ENCODE results near the gene ANKRD11. TPM values are rescaled to one million over a fixed set of nuclear protein-coding genes. Genes with fewer than 3 reads are reported as not detected.

The ANKRD11 gene
- polyA plus RNA-seq, 1 donor (not counting 4 experiments of a cell fraction or from before 2014, with no cell fraction given) = 30.1 TPM

- dilution Hi-C loops (cut with MboI; ENCODE audit: extremely low pct_ligation_motif_present, low sequenced_read_pairs) = no loop called here
- Histone ChIP-seq H3K27me3 (ENCODE audit: control insufficient read depth, extremely low read depth, insufficient read depth, low read length) (no peaks in the 10 kb centered on the region), H3K4me2 (ENCODE audit: control insufficient read depth, extremely low read depth, insufficient read depth, low read depth, low read length) (no peak overlapping the region), H3K9me1 (ENCODE audit: control insufficient read depth, extremely low read depth, insufficient read depth, low read length) (peaks cover 5% of the 10 kb centered on the region), H3K9me3 (ENCODE audit: control insufficient read depth, low read depth, low read length) (no peaks in the 10 kb centered on the region), H3K27ac (ENCODE audit: control insufficient read depth, insufficient read depth, low read length) (no peak overlapping the region), H3K9ac (ENCODE audit: control insufficient read depth, extremely low read depth, insufficient read depth, low read length) (no peak overlapping the region), H3K4me1 (ENCODE audit: control insufficient read depth, extremely low read depth, insufficient read depth, low read length) (peaks cover 32% of the 10 kb centered on the region), H2AFZ (ENCODE audit: control insufficient read depth, low read length) (no peak overlapping the region), H4K20me1 (ENCODE audit: control insufficient read depth, extremely low read depth, insufficient read depth, low read length) (peaks cover 14% of the 10 kb centered on the region), H3K79me2 (ENCODE audit: control insufficient read depth, insufficient read depth, low read length) (peaks cover 99% of the 10 kb centered on the region), H3K4me3 (ENCODE audit: control insufficient read depth in 2 of 3, extremely low read depth in 1 of 3, insufficient read depth in 2 of 3, low read depth in 1 of 3, low read length in 3 of 3) (no peak overlapping the region), H3K36me3 (ENCODE audit: control insufficient read depth in 2 of 2, extremely low read depth in 1 of 2, insufficient read depth in 2 of 2, low read length in 2 of 2) (peaks cover 3 to 9% of the 10 kb centered on the region in 2 experiments)
- DNase-seq (ENCODE audit: low read depth, low spot score) = no peak
- no peak for TF ChIP-seq CTCF (optimal IDR thresholded peaks at IDR 0.05 in 1 of 3, IDR thresholded peaks at IDR 0.05 in 1 of 3, conservative IDR thresholded peaks at IDR 0.05 in 1 of 3; ENCODE audit: extremely low read depth in 1 of 3, insufficient read depth in 2 of 3, low read length in 3 of 3)
- no peak for TF ChIP-seq EZH2 (IDR thresholded peaks at IDR 0.05; ENCODE audit: low read length)
- no peak for FAIRE-seq
These were observed 143.5 kb downstream of the ANKRD11 start for GRCh38 chr16:89346869-89347268.

- Histone ChIP-seq H3K9me1 (ENCODE audit: control insufficient read depth, extremely low read depth, insufficient read depth, low read length) (peaks cover 5% of the 10 kb centered on the region), H3K27me3 (ENCODE audit: control insufficient read depth, extremely low read depth, insufficient read depth, low read length) (no peaks in the 10 kb centered on the region), H2AFZ (ENCODE audit: control insufficient read depth, low read length) (no peak overlapping the region), H3K9ac (ENCODE audit: control insufficient read depth, extremely low read depth, insufficient read depth, low read length) (no peak overlapping the region), H3K4me2 (ENCODE audit: control insufficient read depth, extremely low read depth, insufficient read depth, low read depth, low read length) (no peak overlapping the region), H3K79me2 (ENCODE audit: control insufficient read depth, insufficient read depth, low read length) (peaks cover 99% of the 10 kb centered on the region), H3K36me3 (ENCODE audit: control insufficient read depth in 2 of 2, extremely low read depth in 1 of 2, insufficient read depth in 2 of 2, low read length in 2 of 2) (peaks cover 0 to 3% of the 10 kb centered on the region in 2 experiments), H3K27ac (ENCODE audit: control insufficient read depth, insufficient read depth, low read length) (no peak overlapping the region), H3K9me3 (ENCODE audit: control insufficient read depth, low read depth, low read length) (no peaks in the 10 kb centered on the region), H3K4me3 (ENCODE audit: control insufficient read depth in 2 of 3, extremely low read depth in 1 of 3, insufficient read depth in 2 of 3, low read depth in 1 of 3, low read length in 3 of 3) (no peak overlapping the region), H3K4me1 (ENCODE audit: control insufficient read depth, extremely low read depth, insufficient read depth, low read length) (peaks cover 23% of the 10 kb centered on the region), H4K20me1 (ENCODE audit: control insufficient read depth, extremely low read depth, insufficient read depth, low read length) (peaks cover 16% of the 10 kb centered on the region)
- FAIRE-seq = no peak
- no peak for TF ChIP-seq EZH2 (IDR thresholded peaks at IDR 0.05; ENCODE audit: low read length)
- TF ChIP-seq CTCF (optimal IDR thresholded peaks at IDR 0.05 in 1 of 3, IDR thresholded peaks at IDR 0.05 in 1 of 3, conservative IDR thresholded peaks at IDR 0.05 in 1 of 3; ENCODE audit: extremely low read depth in 1 of 3, insufficient read depth in 2 of 3, low read length in 3 of 3) = no peak
- dilution Hi-C loops (cut with MboI; ENCODE audit: extremely low pct_ligation_motif_present, low sequenced_read_pairs) = no loop called here
- no peak for DNase-seq (ENCODE audit: low read depth, low spot score)
These were observed 144.7 kb downstream of the ANKRD11 start for GRCh38 chr16:89345642-89346150.
